GM12891 (cell line): ENCODE data around the gene HIC1.
A peak's percentile ranks its signal among the peaks of the same experiment; 100 is the strongest.

ENCODE experiments used
- DNase-seq: peaks from one replicate; pipeline ENCODE4 v3.0.0; 2011; ENCODE audit warnings: low spot score; ENCODE audit not compliant: insufficient read length
- FAIRE-seq: peaks from 2 replicates; lab custom pipeline; 2011; peaks lifted over from hg19 to GRCh38; lab: Jason Lieb, UNC
- PAX5 ChIP-seq: IDR thresholded peaks from 2 replicates; pipeline ENCODE4 v1.6.1; 2011; ENCODE audit warnings: low read length, moderate library complexity, mild to moderate bottlenecking; ENCODE audit not compliant: insufficient read depth, severe bottlenecking
- POLR2A ChIP-seq: IDR thresholded peaks from 2 replicates; pipeline ENCODE4 v1.6.1; 2011; ENCODE audit warnings: low read depth, low read length, control low read depth
- POLR2AphosphoS5 ChIP-seq: IDR thresholded peaks from 2 replicates; pipeline ENCODE4 v1.6.1; 2011; ENCODE audit warnings: low read depth, low read length, control low read depth
- POU2F2 ChIP-seq: IDR thresholded peaks from 2 replicates; pipeline ENCODE4 v1.6.1; 2011; ENCODE audit warnings: low read depth, mild to moderate bottlenecking, control low read depth, low read length, moderate library complexity
- SPI1 ChIP-seq: IDR thresholded peaks from 2 replicates; pipeline ENCODE4 v1.6.1; 2011; ENCODE audit warnings: low read depth, low read length, control low read depth
- TAF1 ChIP-seq: IDR thresholded peaks from 2 replicates; pipeline ENCODE4 v1.6.1; 2011; ENCODE audit warnings: low read depth, low read length, control low read depth

HIC1 gene

DNA sequence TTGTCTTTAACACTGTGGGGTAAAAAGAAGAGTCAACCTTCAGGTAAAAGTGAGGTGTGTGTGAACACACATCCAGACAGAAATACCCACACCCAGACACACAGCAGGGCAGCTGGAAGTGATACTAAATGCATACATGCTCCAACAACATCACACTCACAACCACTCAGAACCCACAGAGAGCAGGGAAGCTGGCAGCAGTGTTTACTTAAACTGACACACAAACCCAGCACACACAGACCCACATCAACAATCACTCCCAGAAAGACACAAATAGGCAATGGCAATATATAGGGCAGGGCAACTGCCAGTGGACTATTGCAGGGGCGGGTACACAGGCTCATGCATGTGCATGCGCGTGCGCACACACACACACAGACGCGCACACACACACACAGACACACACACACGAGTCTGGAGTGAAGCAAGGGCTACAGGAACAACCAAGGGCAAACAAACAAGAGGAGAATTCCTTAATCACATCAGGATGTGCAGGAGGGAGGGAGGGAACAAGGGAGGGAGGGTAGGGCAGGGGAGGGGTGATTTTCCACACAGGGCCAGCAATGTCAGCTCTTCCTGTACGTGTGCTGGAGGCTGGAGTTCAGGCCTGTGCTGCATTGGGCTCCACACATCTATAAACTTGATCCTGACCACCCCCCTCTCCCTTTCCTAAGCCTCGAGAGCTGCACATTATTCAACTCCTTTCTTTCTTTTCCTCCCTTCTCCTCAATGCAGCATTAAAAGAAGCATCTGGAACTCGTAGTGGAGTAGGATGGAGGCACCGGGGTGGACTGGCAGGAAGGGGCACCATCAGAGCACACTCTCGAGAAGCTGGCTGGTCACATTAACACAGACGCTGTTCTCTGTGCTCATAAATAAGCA lies 30.1 kb downstream of the HIC1 start:
- DNase-seq (no peak), FAIRE-seq (peak; percentile 58)
- TF ChIP-seq POU2F2 (no peak), POLR2A (no peak), PAX5 (no peak), POLR2AphosphoS5 (0 out of 2 replicates have a peak, but pooled peaks have one; percentile 26), TAF1 (no peak)

DNA sequence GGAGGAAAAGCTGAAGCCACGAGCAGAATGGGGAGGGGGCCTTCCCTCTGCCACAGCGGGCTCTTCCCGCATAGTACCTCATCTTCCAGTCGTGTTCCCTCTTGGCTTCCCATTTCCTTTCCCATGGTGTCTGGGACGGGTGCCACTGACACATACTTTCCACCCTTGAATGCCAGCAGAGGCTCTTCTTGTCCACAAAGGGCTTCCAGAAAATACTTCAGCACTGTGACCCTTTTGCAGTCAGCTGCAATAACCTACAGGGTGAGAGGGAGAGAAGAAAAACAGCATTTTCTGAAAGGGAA lies 30.7 kb downstream of the HIC1 start:
- DNase-seq (no peak), FAIRE-seq (peak; percentile 20)
- TF ChIP-seq POU2F2, result no peak
- TF ChIP-seq PAX5, result no peak
- no peak for TF ChIP-seq SPI1
- TF ChIP-seq TAF1, result no peak
- TF ChIP-seq POLR2AphosphoS5, result no peak
- no peak for TF ChIP-seq POLR2A

DNA sequence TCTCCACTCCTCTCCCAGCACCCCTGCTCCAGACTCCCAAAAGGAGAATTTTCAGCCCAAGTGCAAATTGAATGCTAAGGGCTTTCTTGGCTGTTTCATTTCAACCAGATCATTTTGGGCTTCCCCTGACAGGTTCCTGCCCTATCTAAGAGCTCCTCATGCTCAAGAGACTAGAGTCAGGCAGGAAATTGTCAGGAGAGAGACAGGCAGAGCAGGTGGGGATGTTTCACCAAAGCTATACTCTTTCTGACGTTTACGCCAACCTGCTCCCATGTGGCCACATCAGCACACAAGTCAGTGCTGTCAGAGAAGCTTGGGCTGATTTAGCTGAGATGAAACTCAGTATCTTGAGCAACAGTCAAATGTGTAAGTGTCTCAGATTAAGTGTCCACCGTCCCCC lies 31.4 kb downstream of the HIC1 start:
- TF ChIP-seq PAX5, result no peak
- TF ChIP-seq POLR2A, result no peak
- no peak; the same call in 1 of the 2 replicates for TF ChIP-seq TAF1
- TF ChIP-seq SPI1, result no peak
- no peak for TF ChIP-seq POU2F2
- TF ChIP-seq POLR2AphosphoS5, result no peak
- FAIRE-seq (no peak), DNase-seq (no peak)

DNA sequence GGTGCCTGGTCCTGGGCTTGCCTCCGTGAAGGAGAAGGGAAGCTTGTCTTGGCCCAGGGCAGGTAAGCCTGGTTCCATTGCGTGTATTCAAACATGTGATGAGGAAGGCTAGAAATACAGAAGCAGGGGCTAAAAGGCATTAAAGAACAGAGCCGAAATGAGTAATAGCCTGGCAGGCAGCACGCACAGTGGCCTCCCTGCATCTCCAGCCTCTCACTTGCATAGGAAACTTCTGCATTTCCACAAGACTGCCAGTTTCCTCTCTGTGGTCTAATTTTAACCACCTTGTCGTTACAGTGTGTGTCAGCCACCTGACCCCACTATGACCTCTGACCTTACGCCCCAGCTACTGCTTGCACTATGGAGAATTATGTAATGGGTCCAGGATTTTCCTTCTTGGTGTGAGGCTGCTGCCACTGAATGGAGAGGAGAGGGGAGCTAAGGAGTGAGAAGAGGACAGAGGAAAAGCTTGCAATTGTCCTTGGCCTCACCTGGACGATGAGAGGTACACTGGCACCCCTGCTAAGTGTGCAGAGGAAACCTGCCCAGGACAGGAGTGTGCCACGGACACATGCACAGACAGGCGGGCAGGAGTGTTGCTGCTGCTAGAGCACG lies 32.8 kb downstream of the HIC1 start:
- TF ChIP-seq POU2F2 (peak; percentile 95), POLR2AphosphoS5 (no peak), SPI1 (peak; percentile 73), TAF1 (no peak), PAX5 (no peak), POLR2A (no peak)
- peak; percentile 99 for FAIRE-seq
- DNase-seq, result no peak

DNA sequence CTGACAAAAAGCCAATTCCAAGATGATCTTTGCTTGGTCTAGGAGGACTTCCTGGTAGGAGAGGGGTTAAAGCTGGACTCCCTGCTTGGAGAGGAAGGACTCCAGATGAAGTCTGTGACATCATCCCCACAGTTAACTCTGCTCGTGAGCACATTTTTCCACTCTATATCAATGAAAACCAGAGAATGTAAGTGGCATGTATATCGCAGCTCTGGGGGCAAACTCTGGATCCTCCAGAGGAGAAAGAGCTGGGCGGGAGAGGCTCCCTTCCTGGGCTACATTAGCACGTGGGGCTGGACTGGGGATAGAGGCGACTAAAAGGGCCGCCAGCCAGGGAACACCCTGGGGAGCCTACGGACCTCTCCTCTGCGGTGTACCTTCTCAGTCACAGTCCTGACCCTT lies 34.1 kb downstream of the HIC1 start:
- FAIRE-seq, result peak; percentile 82
- TF ChIP-seq POLR2A (no peak; the same call in 1 of the 2 replicates), SPI1 (no peak), TAF1 (no peak), POLR2AphosphoS5 (no peak), POU2F2 (no peak)
- no peak for DNase-seq

DNA sequence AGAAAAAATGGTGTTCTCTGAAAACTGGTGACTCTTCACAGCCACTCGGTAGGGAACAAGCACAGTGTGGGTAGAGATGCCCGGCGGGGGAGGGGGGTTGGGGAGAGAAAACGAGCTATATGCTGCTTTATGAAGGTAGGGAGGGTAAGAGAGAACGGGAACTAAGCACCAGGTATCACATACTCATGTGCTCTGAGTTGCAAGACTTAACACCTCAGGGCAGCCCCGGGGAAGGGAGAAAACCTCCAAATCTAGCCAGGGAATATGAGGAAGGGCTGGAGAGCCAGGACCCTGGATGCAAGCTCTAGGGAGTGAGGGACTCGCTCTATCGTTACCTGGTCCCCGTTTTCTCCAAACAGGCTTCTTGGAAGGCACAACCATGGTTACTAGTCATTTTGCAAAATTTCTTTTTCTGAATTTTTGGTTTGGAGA lies 35.3 kb downstream of the HIC1 start:
- TF ChIP-seq POLR2A (0 out of 2 replicates have a peak, but pooled peaks have one; percentile 48), PAX5 (no peak), SPI1 (no peak), POLR2AphosphoS5 (peak; percentile 78), POU2F2 (peak; percentile 59; the same call in 1 of the 2 replicates), TAF1 (no peak)
- FAIRE-seq (peak; percentile 94), DNase-seq (no peak)

DNA sequence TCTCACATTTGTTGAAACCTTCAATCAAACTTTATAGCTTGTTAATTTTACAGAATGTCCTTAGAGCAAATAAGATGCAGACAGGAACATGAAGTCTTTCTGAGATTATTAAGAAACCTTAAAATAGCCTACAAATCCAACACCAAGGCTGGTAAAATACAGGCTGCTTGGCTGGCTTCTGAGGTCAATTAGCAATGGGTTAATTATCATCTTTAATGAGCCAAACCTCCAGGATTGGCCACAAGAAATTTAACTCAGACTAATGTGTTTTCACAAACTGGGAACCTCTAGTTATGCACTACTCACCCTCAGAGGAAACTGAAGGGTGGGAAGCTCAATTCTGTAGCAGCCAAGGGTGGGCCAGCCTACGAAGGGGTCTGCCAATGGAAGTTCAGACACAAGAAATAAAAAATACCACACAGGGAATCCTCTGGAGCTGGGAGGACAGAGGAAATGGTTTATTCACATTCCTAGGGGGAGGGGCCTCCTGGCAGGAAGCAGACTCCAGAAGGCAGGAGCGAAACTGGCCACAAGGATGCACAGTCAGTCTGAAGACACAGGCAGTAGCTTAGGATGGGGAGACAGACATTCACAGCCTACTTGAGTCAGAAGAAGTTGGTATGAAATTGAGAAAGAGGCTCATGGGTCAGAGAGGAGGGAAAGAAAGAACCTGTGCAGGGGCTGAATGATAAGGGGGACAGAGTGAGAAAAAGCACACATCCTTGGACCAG lies 36.1 kb downstream of the HIC1 start:
- FAIRE-seq, result peak; percentile 62
- no peak for DNase-seq

DNA sequence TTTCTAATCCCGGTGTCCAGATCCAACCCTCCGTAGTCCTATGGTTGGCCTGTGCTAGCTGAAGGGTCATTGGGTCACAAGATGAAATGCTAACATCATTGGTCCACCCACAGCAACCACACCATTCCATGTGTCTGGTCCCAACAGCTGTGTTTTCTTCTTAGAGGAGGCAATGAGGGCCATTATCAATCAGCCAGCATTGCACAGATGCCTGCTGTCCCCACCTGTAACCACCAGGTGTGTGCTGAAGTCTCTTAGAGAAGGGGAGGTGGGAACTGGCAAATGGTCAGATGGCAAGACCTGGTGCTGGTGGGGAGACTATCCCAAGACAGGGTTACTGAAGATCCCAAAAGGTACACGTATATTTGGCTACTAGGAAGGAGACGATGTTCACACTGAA lies 37.4 kb downstream of the HIC1 start:
- FAIRE-seq, result peak; percentile 5
- no peak for TF ChIP-seq TAF1
- no peak for TF ChIP-seq SPI1
- no peak for TF ChIP-seq POLR2AphosphoS5
- DNase-seq, result no peak

More for the DNA sequence above, 36.1 kb downstream of the HIC1 start:
- TF ChIP-seq SPI1 (no peak), TAF1 (no peak), POLR2AphosphoS5 (peak; percentile 76; the same call in 1 of the 2 replicates), POLR2A (peak; percentile 72), POU2F2 (no peak; the same call in 1 of the 2 replicates), PAX5 (no peak)

DNA sequence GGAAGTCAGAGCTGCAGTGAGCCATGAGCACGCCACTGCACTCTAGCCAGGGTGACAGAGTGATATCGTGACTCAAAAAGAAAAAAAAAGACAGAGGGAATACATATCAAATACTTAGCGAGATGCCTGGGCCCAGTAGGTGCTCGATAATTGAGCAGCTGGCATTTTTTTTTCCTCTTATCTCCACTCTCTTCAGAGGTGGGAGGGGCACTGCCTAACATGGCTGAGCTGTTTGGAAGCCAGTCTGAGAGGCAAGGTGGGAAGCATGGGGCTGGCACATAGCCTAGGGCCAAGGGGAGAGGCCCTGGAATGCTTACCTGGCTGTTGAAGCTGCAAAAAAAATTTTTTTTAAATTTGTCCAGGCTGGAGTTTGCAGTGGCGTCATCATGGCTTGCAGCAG lies 38.4 kb downstream of the HIC1 start:
- TF ChIP-seq PAX5, result no peak
- FAIRE-seq (no peak), DNase-seq (no peak)
